Breast epithelium (tissue), 3 donors: Measurements from ENCODE around the gene EHD4.

Experiments
- POLR2AphosphoS5 ChIP-seq, 3 donors: sonication (generic); formaldehyde crosslinking; IDR thresholded peaks; one replicate each; pipeline ENCODE4 v1.6.1; 2017; ENCODE audit warnings: antibody characterized with exemption in 3 of 3
- TF ChIP-seq, protein P1 (sequence below), 3 donors: fragments of 450-650 bp; IDR thresholded peaks; one replicate each; pipeline ENCODE4 v1.5.1; 2016 to 2017; ENCODE audit warnings: antibody characterized with exemption in 3 of 3, mild to moderate bottlenecking in 3 of 3, moderate library complexity in 3 of 3

DNA sequence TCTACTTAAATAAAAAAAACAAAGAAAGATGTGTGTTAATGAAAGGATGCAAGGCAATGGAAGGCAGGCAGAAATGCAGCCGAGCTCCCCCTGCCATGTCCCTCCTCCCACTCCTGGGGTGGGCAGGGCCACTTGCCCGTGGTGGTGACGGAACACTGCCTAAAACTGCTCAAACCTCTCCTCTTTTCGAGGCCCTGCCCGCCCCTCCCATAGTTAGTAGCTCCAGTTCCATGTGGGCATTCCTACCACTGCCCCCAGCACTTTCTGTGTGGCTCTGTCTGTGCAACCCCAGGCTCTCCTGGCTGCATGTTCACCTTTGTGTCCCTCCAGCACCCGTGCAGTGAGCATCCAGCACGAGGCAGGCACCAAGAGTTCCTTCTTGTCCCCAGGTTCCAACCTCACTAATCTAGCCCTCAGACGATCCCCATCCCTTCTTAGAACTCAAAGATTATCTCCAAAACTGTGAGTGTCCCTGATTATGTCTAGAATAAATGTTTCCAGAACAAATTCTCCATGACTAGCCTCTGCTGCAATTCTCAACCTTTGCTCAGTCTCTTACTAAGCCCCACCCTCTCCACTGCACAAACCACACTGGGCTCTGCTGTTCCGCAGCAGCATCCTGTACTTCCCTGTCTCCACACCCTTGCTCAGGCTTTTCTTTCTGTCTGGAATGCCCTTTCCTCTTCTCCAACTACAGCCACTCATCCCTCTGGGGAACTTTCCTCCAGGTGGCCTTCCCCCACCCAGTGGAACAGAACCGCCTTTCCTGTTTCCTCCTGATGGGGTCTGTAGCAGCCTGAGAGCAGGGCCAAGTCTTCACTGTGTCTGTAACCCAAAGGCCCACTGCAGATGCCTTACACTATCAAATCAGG, 45.9 kb downstream of the EHD4 start:
- TF ChIP-seq, protein P1, sequence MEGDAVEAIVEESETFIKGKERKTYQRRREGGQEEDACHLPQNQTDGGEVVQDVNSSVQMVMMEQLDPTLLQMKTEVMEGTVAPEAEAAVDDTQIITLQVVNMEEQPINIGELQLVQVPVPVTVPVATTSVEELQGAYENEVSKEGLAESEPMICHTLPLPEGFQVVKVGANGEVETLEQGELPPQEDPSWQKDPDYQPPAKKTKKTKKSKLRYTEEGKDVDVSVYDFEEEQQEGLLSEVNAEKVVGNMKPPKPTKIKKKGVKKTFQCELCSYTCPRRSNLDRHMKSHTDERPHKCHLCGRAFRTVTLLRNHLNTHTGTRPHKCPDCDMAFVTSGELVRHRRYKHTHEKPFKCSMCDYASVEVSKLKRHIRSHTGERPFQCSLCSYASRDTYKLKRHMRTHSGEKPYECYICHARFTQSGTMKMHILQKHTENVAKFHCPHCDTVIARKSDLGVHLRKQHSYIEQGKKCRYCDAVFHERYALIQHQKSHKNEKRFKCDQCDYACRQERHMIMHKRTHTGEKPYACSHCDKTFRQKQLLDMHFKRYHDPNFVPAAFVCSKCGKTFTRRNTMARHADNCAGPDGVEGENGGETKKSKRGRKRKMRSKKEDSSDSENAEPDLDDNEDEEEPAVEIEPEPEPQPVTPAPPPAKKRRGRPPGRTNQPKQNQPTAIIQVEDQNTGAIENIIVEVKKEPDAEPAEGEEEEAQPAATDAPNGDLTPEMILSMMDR (IDR thresholded peaks at IDR 0.05): no peak
- no peak for TF ChIP-seq POLR2AphosphoS5 (IDR thresholded peaks at IDR 0.05)
